Measurements from ENCODE around the gene THPO.

The THPO gene

GRCh38 chr3:184335291-184335660 lies 42.7 kb downstream of the THPO start:
- TF ChIP-seq TAF1 (IDR thresholded peaks at IDR 0.05; ENCODE audit: borderline replicate concordance, insufficient read depth, low read length) (no peak), FOXP2 (optimal IDR thresholded peaks at IDR 0.05; ENCODE audit: borderline replicate concordance, extremely low read depth, extremely low read length, insufficient read depth) (no peak), REST (IDR thresholded peaks at IDR 0.05; ENCODE audit: insufficient read depth in 1 of 2, low read depth in 2 of 2, low read length in 2 of 2) (no peak), SIN3A (IDR thresholded peaks at IDR 0.05; ENCODE audit: borderline replicate concordance, insufficient read depth, low read length) (no peak), POLR2AphosphoS5 (IDR thresholded peaks at IDR 0.05; ENCODE audit: low read depth, low read length) (no peak)

GRCh38 chr3:184334470-184335158 lies 43.4 kb downstream of the THPO start:
- no peak for TF ChIP-seq FOXP2 (optimal IDR thresholded peaks at IDR 0.05; ENCODE audit: borderline replicate concordance, extremely low read depth, extremely low read length, insufficient read depth)
- TF ChIP-seq REST (IDR thresholded peaks at IDR 0.05; ENCODE audit: insufficient read depth in 1 of 2, low read depth in 2 of 2, low read length in 2 of 2) = no peak
- no peak for TF ChIP-seq SIN3A (IDR thresholded peaks at IDR 0.05; ENCODE audit: borderline replicate concordance, insufficient read depth, low read length)
- TF ChIP-seq POLR2AphosphoS5 (IDR thresholded peaks at IDR 0.05; ENCODE audit: low read depth, low read length) = no peak

GRCh38 chr3:184333700-184334099 lies 44.3 kb downstream of the THPO start:
- TF ChIP-seq SIN3A (IDR thresholded peaks at IDR 0.05; ENCODE audit: borderline replicate concordance, insufficient read depth, low read length) = no peak
- no peak for TF ChIP-seq TAF1 (IDR thresholded peaks at IDR 0.05; ENCODE audit: borderline replicate concordance, insufficient read depth, low read length)
- TF ChIP-seq FOXP2 (optimal IDR thresholded peaks at IDR 0.05; ENCODE audit: borderline replicate concordance, extremely low read depth, extremely low read length, insufficient read depth) = no peak
- no peak for TF ChIP-seq REST (IDR thresholded peaks at IDR 0.05; ENCODE audit: insufficient read depth in 1 of 2, low read depth in 2 of 2, low read length in 2 of 2)

- no peak for TF ChIP-seq POLR2AphosphoS5 (IDR thresholded peaks at IDR 0.05; ENCODE audit: low read depth, low read length)
- TF ChIP-seq TAF1 (IDR thresholded peaks at IDR 0.05; ENCODE audit: borderline replicate concordance, insufficient read depth, low read length) = no peak
- TF ChIP-seq FOXP2 (optimal IDR thresholded peaks at IDR 0.05; ENCODE audit: borderline replicate concordance, extremely low read depth, extremely low read length, insufficient read depth) = no peak
- no peak for TF ChIP-seq SIN3A (IDR thresholded peaks at IDR 0.05; ENCODE audit: borderline replicate concordance, insufficient read depth, low read length)
Measured at GRCh38 chr3:184333190-184333589, 44.8 kb downstream of the THPO start.

- TF ChIP-seq FOXP2 (optimal IDR thresholded peaks at IDR 0.05; ENCODE audit: borderline replicate concordance, extremely low read depth, extremely low read length, insufficient read depth) (no peak), TAF1 (IDR thresholded peaks at IDR 0.05; ENCODE audit: borderline replicate concordance, insufficient read depth, low read length) (no peak), SIN3A (IDR thresholded peaks at IDR 0.05; ENCODE audit: borderline replicate concordance, insufficient read depth, low read length) (no peak)
Measured at GRCh38 chr3:184332370-184333090, 45.5 kb downstream of the THPO start.

- no peak for TF ChIP-seq SIN3A (IDR thresholded peaks at IDR 0.05; ENCODE audit: borderline replicate concordance, insufficient read depth, low read length)
- no peak for TF ChIP-seq FOXP2 (optimal IDR thresholded peaks at IDR 0.05; ENCODE audit: borderline replicate concordance, extremely low read depth, extremely low read length, insufficient read depth)
- no peak for TF ChIP-seq REST (IDR thresholded peaks at IDR 0.05; ENCODE audit: insufficient read depth in 1 of 2, low read depth in 2 of 2, low read length in 2 of 2)
- TF ChIP-seq TAF1 (IDR thresholded peaks at IDR 0.05; ENCODE audit: borderline replicate concordance, insufficient read depth, low read length) = no peak
- no peak for TF ChIP-seq POLR2AphosphoS5 (IDR thresholded peaks at IDR 0.05; ENCODE audit: low read depth, low read length)
Measured at GRCh38 chr3:184328516-184328915, 49.5 kb downstream of the THPO start.

Measured in PFSK-1 (cell line).